Stimulated activated CD4-positive, alpha-beta T cell treated with anti-CD3 and anti-CD28 coated beads, Interleukin-2, amount 100 ng/mL, for 24 hours (primary cell): ENCODE results near the gene SNAPC4.

Experiments used
- DNase-seq, 2 donors: peaks; one replicate each; pipeline ENCODE4 v3.0.0-alpha.2; 2020

The SNAPC4 gene

GRCh38 chr9:136400038-136400834 lies at the start of gene SNAPC4:
Gene SNAPC4, minus strand, starts transcription at chr9:136400170. Its CDS starts 1,742 bp downstream, at chr9:136398428.
- DNase-seq = peak; percentile 90 to 91

GRCh38 chr9:136448655-136449054 lies 48.7 kb upstream of the SNAPC4 start:
- no peak for DNase-seq

GRCh38 chr9:136447173-136447778 lies 47.3 kb upstream of the SNAPC4 start:
- no peak for DNase-seq

GRCh38 chr9:136445799-136446198 lies 45.8 kb upstream of the SNAPC4 start:
- DNase-seq = no peak

GRCh38 chr9:136444102-136444501 lies 44.1 kb upstream of the SNAPC4 start:
- DNase-seq = no peak

GRCh38 chr9:136443687-136444086 lies 43.7 kb upstream of the SNAPC4 start:
- no peak for DNase-seq

- DNase-seq = no peak
These were observed 43.1 kb upstream of the SNAPC4 start for GRCh38 chr9:136443087-136443486.

GRCh38 chr9:136442265-136442664 lies 42.3 kb upstream of the SNAPC4 start:
- DNase-seq = no peak

- no peak for DNase-seq
These were observed 41.8 kb upstream of the SNAPC4 start for GRCh38 chr9:136441681-136442245.

GRCh38 chr9:136441191-136441680 lies 41.3 kb upstream of the SNAPC4 start:
- no peak for DNase-seq

GRCh38 chr9:136439481-136440408 lies 39.8 kb upstream of the SNAPC4 start, which contains the start of gene INPP5E:
Gene INPP5E, minus strand, starts transcription at chr9:136439845. Its CDS starts 426 bp downstream, at chr9:136439419.
- peak; percentile 88 to 89 for DNase-seq

- peak; percentile 67 to 71 for DNase-seq
These were observed 38.8 kb upstream of the SNAPC4 start for GRCh38 chr9:136438548-136439480.

- DNase-seq = no peak
These were observed 38.0 kb upstream of the SNAPC4 start for GRCh38 chr9:136437839-136438547.

GRCh38 chr9:136437430-136437829 lies 37.5 kb upstream of the SNAPC4 start:
- no peak for DNase-seq

- DNase-seq = no peak
These were observed 36.2 kb upstream of the SNAPC4 start for GRCh38 chr9:136436055-136436634.

- DNase-seq = no peak
These were observed 34.7 kb upstream of the SNAPC4 start for GRCh38 chr9:136434580-136435169.

- DNase-seq = no peak
These were observed 34.0 kb upstream of the SNAPC4 start for GRCh38 chr9:136433849-136434579.

- no peak for DNase-seq
These were observed 33.2 kb upstream of the SNAPC4 start for GRCh38 chr9:136433043-136433715.

- DNase-seq = no peak
These were observed 32.6 kb upstream of the SNAPC4 start for GRCh38 chr9:136432591-136432990.
